HG03280 (cell line): Measurements from ENCODE around the gene LINGO1.

ENCODE experiments used
- ATAC-seq: cut with Tn5 transposase; IDR thresholded peaks from one replicate; pipeline ENCODE4 v1.9.1; 2021; ENCODE audit warnings: mild to moderate bottlenecking, moderate library complexity; ENCODE audit not compliant: unreplicated experiment

Gene LINGO1, protein sequence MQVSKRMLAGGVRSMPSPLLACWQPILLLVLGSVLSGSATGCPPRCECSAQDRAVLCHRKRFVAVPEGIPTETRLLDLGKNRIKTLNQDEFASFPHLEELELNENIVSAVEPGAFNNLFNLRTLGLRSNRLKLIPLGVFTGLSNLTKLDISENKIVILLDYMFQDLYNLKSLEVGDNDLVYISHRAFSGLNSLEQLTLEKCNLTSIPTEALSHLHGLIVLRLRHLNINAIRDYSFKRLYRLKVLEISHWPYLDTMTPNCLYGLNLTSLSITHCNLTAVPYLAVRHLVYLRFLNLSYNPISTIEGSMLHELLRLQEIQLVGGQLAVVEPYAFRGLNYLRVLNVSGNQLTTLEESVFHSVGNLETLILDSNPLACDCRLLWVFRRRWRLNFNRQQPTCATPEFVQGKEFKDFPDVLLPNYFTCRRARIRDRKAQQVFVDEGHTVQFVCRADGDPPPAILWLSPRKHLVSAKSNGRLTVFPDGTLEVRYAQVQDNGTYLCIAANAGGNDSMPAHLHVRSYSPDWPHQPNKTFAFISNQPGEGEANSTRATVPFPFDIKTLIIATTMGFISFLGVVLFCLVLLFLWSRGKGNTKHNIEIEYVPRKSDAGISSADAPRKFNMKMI

DNA sequence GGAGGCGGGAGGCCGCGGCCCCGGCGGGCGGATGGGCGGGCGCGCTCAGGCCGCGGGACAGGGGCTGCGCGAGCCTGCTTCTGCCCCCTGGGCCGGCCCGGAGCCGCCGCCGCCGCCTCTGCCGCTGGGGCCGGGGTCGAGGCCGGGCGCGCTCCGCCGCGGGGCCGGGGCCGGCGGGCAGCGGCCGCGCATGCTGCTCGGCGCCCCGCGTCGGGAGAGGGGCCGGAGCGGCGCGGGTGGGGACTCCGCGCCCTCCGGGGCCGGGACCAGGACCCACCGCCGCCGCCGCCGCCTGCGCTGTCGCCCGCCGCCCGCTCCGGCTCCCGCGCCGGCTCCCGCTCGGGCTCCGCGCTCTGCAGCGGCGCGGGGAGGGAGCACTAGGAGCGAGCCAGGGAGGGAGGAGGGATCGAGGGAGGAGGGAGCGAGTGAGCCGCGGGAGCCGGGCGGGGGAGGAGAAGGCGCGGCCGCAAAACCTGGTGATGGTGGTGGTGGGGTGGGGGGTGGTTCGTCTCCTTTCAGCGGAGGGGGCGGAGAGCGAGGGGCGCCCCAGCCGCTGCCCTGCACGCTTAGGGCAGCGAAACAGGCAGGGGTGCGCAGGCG, at the start of gene LINGO1:
LINGO1 (minus strand) TSS at position 379 of the 600 bp plus-strand sequence. CDS start 597 bp downstream, outside the sequence.
- ATAC-seq: no peak

DNA sequence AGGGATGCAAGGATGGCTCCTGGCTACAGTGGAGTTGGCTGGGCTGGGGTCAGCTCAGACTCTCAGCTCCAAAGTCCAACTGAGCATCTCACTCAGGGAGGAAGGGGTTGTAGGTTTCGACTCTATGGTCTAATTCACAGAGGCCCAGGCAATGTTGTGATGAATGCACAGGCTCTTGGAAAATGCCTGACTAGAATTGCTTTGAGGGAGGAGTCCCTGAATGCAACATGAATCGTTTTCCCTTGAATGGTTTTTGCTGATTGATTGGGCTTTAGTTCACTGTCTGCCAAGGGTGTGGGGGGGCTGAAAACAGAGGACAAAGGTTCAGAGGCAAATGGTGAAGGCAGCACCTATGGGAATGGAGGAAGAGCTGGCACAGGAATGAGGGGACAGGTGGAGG, 48.6 kb upstream of the LINGO1 start:
- no peak for ATAC-seq

DNA sequence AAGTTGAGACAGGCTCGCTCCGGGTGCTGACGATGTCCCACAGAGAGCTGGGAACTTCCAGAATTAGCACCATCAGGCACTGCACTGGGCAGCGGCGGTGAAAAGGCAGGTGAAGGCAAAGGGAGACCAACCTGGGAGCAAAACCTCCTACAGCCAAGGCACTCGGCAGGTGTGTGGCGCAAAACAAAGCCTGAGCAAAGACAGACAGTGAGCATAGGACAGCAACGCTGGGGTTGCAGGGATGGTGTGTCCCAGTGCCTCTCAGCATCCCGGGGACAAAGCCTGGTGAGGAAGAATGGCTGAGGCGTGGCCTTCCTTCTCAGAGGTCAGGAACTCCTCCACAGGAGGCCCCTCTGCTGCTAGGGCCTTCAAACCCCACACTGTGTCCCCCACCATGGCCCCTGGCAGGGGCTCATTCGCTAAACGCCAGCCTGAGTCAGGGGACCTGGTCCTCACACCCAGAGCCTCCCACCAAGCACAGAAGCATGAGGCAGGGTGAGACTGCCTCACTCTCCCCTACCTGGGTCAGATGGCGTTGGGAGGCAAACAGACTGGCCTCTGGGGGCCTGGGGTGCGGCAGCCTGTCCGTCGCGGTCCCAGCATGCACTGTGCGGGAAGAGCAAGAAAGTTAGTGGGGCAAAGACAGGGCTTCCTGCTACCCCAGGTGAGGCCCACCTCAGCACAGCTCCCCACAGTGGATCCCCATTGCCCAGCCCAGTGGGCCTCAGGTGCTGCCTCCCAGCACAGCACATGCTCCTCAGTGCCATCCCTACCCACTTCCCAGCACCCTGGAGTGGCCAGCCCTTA, 44.1 kb upstream of the LINGO1 start:
- ATAC-seq: no peak

DNA sequence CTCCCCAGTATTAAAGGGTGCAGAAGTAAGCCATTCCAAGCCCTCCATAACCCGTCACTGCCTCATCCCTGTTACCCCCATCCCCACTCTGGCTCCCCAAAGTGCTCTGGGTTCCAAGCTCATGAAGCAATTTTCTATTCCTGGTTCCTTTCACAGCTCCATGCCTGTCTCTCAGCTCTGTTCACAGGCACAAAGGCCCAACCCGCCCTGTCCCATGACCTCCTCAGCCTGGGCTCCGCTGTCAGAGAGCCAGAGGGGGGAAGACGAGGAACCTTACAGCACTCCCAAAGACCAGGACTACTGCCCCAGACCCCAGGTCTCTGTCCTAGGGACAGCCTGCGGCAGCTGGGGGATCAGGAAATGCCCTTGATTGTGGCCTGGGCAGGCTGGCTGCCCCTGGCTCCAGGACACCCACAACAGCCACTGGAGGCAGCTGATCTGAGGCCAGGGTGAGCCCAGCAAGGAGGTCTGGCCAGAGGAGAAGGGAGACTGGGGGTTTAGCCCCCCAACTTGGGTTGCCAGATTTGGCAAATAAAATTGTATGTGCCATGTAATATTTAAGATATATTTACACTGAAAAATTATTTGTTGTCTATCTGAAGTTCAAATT, 43.2 kb upstream of the LINGO1 start:
- ATAC-seq: no peak

DNA sequence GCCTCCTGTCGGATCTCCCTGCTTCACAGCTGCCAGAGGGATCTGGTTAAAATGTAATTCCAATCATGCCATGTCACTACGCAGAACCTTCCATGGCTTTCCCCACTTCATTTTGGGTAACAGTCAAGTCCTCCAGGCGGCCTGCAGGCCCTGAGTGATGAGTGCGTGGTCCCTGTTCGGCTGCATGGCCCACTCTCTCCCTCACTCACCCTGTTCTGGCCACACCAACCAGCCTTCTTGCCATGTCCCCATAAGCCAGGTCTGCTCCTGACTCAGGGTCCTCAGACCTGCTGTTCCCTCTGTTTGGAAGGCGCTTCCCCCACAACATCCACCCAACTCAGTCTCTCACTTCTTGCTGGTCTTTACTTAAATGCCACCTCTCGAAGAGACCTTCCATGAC, 41.6 kb upstream of the LINGO1 start:
- ATAC-seq: no peak

DNA sequence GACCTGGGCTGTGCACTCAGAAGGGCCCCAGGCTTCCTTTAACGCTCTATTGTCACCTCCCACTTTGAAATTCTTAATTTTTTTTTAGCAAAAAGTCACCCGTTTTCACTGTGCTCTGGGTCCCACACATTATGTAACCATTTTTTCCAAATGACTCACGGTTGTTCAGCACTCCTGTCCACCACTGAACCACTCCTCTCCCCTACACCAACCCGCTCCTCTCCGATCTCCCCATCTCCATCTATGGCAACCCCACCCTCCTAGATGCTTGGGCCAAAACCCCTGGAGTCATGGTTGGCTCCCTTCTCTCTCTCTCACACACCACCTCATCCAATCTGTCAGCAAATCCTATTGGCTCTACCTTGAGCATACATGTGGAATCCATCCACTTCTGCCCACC, 41.2 kb upstream of the LINGO1 start:
- no peak for ATAC-seq

DNA sequence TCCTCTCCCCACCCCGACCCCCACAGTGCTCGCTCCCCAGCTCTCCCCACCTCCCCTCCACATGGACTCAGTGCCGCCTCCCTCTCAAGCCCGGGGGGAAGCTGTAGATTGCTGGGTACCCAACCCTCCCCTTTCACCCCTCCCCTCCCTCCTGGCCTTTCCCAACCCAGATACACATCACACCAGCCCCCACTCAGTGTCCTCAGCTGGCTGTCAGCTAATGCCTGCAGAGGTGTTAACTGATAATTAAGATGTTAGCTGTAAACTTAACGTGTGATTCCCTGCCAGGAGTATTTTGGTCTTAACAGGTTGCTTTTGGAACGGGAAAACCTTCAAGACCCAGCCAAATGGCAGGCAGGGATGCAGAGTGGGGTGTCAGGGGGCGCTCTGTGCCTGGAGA, 39.4 kb upstream of the LINGO1 start:
- ATAC-seq: no peak

DNA sequence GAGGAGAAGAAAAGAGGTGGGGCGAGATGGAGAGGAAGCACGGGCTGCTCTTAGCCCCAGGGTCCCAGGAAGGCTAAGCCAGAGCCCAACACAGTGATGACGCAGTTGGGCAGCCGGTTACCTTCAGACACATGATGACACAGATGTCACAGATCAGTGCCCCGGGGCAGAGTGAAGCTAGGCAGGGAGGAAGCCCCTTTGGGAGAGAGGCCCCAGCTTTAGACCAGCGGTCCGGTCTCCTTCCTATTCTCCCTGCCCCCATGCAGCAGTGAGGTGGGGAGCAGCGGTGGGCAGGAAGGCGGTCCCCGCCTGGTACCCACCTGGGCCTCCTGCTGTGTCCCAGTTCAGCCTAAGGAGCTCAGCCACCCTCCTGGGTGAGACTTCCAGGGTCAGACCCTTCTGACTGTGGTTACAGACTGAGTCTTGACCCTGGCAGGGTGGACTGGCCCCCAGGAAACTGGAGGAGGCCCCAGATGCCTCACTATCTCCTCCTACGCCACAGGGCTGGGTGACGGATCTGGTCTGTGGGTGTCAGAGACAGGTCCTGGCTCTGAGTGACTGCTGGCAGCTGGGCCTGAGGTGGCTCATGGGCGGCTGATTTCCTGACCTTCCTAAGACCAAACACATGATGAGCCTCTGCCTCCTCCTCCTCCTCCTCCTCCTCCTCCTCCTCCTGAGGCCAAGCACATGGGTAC, 38.8 kb upstream of the LINGO1 start:
- ATAC-seq: no peak

DNA sequence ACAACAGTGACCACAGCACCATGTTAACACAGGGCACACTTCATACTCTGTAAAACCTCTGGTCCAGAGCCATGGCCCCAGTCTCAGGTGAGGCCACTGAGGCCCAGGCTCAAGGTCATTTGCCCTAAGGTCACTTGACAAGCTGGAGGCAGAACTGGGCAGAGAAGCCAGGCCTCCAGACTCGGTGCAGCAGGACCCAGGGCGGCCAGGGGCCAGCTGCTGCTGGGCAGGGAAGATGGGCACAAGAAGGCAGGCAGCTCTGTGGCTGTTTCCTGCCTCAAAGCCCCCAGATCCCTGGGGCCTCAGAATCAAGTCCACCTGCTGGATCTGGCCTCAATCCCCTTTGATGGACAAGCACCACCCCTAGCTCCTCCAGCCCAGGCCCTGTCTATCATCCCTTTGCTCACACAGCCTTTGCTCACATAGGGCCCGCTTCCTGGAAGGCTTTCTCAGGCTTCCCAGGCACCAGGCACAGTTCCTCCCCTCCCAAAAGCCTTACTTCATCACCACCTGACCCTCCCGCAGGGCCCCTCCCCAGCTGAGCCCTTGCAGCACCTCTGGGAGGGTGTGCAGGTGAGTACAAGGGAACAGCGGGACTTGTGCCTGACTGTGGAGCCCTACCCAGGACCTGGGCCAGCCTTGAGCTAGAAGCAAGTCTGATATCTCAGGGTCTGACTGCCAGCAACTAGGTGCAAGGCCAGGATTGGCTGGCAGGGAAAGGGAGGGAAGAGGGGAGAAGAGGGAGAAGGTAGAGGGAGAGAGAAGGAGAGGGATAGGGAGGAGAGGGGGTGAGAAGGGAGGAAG, 38.0 kb upstream of the LINGO1 start:
- ATAC-seq: no peak

DNA sequence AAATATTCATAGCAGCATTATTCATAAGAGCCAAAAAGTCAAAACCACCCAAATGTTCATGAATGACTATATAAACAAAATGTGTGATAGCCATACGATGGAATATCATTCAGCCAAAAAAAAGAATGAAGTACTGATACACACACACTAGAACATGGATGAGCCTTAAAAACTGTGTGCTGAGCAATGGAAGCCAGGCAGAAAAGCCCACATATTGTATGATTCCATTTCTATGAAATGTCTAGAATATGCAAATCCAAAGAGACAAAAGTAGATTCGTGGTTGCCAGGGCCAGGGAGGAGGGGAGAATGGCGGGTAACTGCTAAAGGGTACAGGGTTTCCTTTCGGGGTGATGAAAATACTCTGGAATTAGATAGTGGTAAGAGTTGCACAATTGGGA, 37.2 kb upstream of the LINGO1 start:
- ATAC-seq: no peak

DNA sequence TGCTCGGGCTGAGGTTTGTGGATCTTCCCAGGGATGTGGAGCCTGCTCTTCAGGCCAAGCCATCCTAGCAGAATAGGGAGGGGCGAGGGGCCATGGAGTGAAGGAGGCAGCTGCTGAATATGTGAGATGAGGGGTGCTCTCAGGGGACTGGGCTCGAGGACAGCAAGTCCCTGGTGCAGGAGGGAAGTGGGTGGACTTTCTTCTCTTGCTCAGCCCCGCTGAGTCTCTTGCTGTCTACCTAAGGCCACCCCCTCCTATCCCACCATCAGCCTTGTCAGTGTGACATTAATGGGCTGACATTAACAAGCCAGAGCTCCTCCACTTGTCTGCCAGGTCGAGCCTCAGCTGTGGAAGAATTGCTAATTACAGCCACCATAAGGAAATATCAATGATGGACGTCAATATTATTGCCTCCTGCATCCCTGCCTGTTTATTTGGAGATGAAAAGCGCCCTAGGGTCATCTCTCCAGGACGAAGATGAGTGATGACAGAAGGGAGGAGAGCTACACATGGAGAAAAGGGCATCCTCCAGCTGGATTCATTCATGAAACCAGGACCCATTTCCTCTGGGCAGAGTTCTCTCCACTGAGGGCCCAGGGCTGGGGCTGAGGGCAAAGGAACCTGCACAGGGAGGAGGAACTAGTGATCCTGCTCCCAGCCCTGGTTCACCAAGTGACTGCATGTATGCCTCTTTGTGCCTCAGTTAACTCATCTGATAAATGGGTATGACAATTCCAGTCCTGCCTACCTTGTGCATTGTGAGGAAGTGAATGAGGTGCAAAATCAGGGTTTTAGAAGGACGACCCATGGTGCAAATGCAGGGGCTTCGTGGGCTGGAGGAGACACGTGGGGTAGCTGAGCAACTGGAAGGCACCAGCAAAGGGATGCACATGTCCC, 34.9 kb upstream of the LINGO1 start:
- no peak for ATAC-seq

DNA sequence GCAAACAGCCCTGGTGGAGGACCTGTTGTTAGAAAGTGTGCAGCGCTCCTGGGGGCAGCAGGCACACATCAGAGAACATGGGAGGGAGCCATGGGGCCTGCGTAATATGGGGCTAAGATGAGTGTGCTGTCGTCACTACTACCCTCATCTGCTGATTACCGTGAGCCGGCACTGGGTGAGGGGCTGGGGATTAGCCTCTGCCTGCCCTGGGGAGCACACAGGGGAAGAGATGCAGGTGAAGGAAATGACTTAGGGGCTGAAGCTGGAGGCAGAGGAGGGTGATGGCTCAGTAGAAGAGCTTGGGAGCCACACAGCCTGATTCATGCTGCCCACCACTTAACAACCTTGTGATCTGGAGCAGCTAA, 33.6 kb upstream of the LINGO1 start:
- no peak for ATAC-seq

DNA sequence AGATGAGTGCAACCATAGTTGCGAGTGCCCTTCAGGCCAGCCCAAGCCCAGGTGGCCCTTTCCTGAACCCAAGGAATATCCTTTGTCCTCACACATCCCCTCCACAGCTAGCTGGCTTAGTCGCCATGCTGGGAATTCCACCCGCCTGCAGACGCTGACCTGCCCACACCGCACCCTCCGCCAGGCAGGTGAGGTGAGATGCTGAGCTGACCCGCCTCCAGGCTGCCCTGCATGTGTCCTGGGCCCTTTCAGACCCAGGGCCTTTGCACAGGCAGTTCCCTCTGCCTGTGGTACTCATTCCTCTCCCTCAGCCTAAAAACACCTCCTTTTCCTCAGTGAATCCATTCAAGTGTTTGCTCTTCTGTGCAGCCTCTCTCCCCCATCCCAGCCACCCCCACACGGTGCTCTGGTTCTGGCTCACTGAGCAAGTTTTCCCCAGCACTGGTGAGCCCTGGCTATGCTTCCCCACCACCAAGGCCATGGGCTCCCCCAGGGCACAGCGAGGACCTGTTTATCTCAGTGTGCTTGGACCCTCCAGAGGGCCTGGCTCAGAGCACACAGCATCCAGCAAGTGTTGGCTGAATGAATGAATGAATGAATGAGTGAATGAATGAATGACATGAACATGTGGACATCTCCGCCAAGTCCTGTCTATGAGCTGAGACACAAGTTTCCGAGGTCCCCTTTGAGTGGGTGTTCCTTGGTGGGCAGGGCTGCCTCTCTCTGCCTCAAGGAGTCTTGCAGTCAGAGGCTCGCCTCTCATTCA, 33.0 kb upstream of the LINGO1 start:
- ATAC-seq: no peak

DNA sequence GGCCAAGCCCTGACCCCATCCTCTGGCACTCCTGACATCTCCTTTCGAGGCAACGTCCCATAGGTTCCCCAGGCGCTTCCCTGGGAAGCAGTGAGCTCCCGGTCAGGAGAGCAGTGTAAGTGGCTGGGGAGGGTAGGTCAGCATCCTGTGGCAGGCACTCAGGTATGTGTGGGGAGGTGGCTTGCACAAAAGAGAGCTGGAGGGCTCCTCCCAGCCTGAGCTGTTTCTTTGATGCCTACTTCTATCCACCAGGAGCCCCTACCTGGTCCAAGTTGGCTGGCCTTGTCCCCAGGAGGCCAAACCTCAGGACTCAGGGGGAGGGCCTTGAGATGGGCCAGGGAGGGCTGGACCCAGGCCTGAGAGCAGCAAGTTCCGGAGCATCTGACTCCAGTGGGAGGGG, 31.7 kb upstream of the LINGO1 start:
- no peak for ATAC-seq

DNA sequence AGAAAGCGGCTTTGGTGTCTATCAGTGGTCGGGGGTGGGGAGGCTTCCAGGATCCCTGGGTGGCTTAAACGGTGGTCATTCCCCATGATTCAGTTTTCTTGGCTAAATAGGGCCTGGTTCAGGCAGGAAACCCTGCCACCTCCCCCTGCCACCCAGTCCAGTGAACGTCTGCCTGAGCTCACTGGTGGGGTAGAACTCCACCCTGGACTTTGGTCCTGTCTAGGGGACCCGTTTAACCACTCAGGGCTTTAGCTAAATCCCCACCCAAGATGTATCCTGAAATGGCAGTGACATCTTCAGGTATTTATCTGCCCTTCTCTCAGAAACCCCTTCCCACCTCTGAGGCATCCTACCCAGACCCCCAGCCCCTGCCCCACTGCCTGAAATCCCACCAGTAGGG, 30.5 kb upstream of the LINGO1 start:
- ATAC-seq: no peak

DNA sequence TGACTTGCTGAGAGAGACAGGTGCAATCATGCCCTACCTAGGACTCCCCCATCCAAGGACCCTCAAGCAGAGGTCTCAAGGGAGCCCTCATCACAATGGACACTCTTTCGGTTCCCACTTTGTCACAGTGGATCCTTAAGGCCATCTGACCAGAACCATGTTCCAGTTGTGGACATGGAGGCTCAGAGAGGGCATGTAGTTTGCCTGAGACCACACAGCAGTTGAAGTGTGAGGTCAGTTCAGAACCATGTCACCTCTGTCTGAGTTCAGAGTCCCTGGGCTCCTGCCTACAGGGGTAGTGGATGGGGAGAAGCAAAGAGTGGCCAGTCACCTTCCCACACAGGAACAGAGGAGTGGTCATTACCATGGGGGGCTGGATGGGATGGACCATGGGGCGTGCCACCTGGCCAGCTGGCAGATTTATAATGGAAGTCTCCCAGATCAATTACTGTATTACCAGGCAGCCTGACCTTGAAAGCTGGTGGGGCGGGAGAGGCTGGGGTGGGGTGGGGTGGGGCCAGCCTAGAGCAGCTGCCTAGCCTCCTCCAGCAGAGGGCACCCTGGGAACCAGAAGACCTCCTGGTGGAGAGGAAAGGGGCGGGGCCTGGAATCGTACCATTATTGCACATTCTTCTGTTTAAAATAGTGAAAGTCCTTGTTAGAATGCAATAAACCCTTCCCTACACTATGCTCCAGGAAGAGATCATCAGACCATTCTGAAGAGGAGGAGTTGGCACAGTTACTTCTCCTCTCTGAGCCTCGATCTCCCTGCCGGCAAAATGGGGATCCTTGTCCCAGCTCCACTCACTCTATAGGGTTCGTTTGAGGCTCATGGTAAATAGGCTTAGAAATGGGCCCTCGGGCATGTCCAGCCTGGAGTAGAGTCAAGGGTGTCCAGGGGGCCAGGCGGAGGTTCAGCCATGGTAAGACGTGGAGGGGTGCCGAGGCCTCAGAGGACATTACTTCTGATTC, 26.9 kb upstream of the LINGO1 start:
- ATAC-seq: no peak

DNA sequence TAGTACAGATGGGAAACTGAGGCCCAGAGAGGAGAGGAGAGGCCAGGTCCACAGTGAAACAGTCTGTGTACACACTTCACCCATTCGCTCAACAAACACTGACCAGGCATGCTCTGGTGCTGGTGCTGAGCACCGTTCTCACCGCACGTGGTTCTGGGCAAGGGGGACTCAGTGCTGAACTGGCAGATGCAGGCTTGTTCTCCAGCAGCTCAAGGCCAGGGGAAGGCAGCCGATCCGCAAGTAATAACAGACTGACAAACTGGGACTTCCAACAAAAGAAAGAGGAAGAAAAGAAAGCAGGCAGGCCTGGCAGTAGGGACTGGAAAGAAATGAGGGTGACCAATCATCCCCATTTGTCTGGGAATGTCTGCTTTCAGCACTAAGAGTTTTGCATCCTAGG, 25.6 kb upstream of the LINGO1 start:
- no peak for ATAC-seq
